Right cardiac atrium (tissue), 5 donors: ENCODE measurements around the gene ADAMTSL3. TPM values are rescaled to one million over a fixed set of nuclear protein-coding genes. Genes with fewer than 3 reads are reported as not detected.

Source experiments
- ATAC-seq, 2 donors: fragments of 200-7000 bp; cut with Tn5 transposase; one replicate each; pipeline versions ENCODE4 v1.8.0 to v1.9.1; 2020; ENCODE audit warnings: moderate library complexity in 2 of 2, mild to moderate bottlenecking in 1 of 2
- DNase-seq, 3 donors: peaks; one replicate each; pipeline ENCODE4 v3.0.0-alpha.2; 2020
- H3K27ac ChIP-seq: one replicate; pipeline ENCODE4 v1.5.1; 2013; ENCODE audit warnings: mild to moderate bottlenecking, low read length, control low read depth, moderate library complexity
- H3K27me3 ChIP-seq: one replicate; pipeline ENCODE4 v1.6.1; 2013; ENCODE audit not compliant: control insufficient read depth, insufficient read depth
- H3K4me1 ChIP-seq: one replicate; pipeline ENCODE4 v1.6.1; 2013; ENCODE audit warnings: low read length; ENCODE audit not compliant: control insufficient read depth, insufficient read depth
- H3K4me3 ChIP-seq: one replicate; pipeline ENCODE4 v1.5.1; 2013; ENCODE audit warnings: low read length, control low read depth
- H3K9me3 ChIP-seq: one replicate; pipeline ENCODE4 v1.6.1; 2013; ENCODE audit warnings: low read length; ENCODE audit not compliant: control insufficient read depth
- WGBS: extraction: QIAGEN DNeasy Blood & Tissue Kit; methylation state at CpG from one replicate; pipeline ENCODE4 v1.1.7; 2013; 5-methylcytosine and 5-hydroxymethylcytosine counted together
- intact Hi-C, 4 donors: fragments of 100-400 bp; cut with DNase I; formaldehyde crosslinking; loops; one replicate each; pipeline versions ENCODE4 v1.11.0 to v1.14.0; 2022 to 2023
- polyA plus RNA-seq: library from polyadenylated mRNA; stranded (reverse); fragments of 200-250 nt; gene quantifications from one replicate; pipeline ENCODE4 v1.2.3, GENCODE V29; 2013
- total RNA-seq, 4 donors: library from RNA; stranded (reverse); fragmentation: NEBNext Ultra II Directional; extraction: Animal tissue kit (Norgen Biotek cat#: 25700); gene quantifications; one replicate each; pipeline ENCODE4 v1.2.1, GENCODE V29; 2021
- donor health status: healthy with polysubstance abuse.
- donor health status: DM: no; HTN: yes; CAD: no.
- donor health status: DM: no; HTN: no; CAD: no.
- donor health status: DM: no; HTN: yes; CAD: no; lungs with severe emphysema.
- donor health status: DM: yes; HTN: yes; CAD: no.

Gene ADAMTSL3
- total and polyA plus RNA-seq, 5 donors, result 4.7 to 50.2 (median 46.9) TPM

DNA sequence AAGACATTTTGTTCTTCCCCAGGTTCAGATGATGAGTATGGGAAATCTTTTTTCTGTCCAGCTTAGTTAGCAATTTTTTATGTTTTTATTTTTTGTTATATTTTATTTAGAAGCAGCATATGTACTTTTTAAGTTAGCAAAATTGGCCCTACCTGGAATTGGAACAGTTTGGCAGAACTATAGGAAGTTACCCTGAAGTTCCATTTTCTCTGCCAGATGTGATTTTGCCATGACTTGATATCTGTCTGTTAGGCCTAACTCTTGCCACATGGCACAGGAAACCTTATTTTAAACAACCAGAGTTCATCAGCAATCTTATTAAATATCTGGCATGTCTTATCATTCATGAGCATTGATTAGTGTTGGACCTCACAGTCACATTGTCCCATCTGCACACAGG lies 67.1 kb downstream of the ADAMTSL3 start:
- intact Hi-C loops, result no loop called here
- Histone ChIP-seq H3K4me3 (no peak overlapping the region), H3K27me3 (no peaks in the 10 kb centered on the region), H3K27ac (no peak overlapping the region), H3K4me1 (no peaks in the 10 kb centered on the region), H3K9me3 (no peaks in the 10 kb centered on the region)
- no peak for DNase-seq
- ATAC-seq, result no peak

GRCh38 chr15:83721981-83722380 lies 68.1 kb downstream of the ADAMTSL3 start:
- H3K4me1 ChIP-seq, result no peaks in the 10 kb centered on the region
- DNase-seq (no peak), ATAC-seq (no peak)
- intact Hi-C loops, result no loop called here
- 60% methylated on average over 3 of the region's 3 CpGs for WGBS
- H3K4me3 ChIP-seq, result no peak overlapping the region
- no peak overlapping the region for H3K27ac ChIP-seq
- no peaks in the 10 kb centered on the region for H3K27me3 ChIP-seq
- no peaks in the 10 kb centered on the region for H3K9me3 ChIP-seq

DNA sequence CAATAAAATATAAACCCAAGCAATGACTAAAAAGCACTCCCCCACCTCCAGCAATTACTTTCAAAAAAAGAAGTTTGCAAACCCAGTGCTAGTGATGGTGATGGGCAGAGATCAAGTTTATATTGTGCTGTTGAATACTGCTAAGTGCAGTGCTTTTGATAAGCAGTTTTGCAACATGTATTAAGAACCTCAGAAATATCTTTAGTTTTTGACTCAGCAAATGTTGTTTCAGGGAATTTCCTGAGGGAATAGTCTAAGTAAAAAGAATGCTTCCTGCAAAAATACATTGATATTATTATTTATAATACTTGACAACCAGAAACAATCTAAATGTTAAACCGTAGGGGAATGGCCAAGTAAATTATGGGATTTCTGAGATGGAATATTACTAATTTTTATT lies 69.3 kb downstream of the ADAMTSL3 start:
- 33% methylated on average over 1 of the region's 1 CpG for WGBS
- peak in 1 of 2 donors; percentile 43 for ATAC-seq
- H3K27me3 ChIP-seq, result no peaks in the 10 kb centered on the region
- intact Hi-C loops, result no loop called here
- H3K4me3 ChIP-seq, result no peak overlapping the region
- H3K4me1 ChIP-seq, result no peaks in the 10 kb centered on the region
- DNase-seq, result no peak
- H3K27ac ChIP-seq, result no peak overlapping the region
- H3K9me3 ChIP-seq, result no peaks in the 10 kb centered on the region

- Histone ChIP-seq H3K27me3 (no peaks in the 10 kb centered on the region), H3K4me3 (no peak overlapping the region), H3K9me3 (no peaks in the 10 kb centered on the region), H3K27ac (no peak overlapping the region), H3K4me1 (peaks cover 4% of the 10 kb centered on the region)
- intact Hi-C loops, result no loop called here
- 12% methylated on average over 1 of the region's 1 CpG for WGBS
- no peak for DNase-seq
- ATAC-seq, result no peak
These were observed 78.3 kb downstream of the ADAMTSL3 start for GRCh38 chr15:83732196-83732595.

DNA sequence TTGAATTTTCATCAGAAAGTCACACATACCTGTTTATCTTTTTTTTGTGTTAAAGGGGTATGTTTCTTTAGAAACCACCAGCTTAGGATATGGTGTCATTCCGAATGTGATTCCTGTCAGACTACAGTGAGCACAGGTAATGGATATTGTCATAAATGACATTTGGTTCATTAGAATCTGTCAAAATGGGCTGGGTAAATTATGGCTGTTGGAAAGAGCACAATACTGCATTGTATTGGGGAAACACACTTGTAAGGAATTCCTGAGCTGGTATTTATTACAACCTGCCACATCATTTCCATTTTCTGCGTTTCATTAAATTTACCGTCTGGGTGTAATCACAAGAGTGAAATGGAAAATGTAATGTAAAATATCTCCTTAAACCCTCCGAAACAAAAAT lies 78.8 kb downstream of the ADAMTSL3 start:
- DNase-seq, result no peak
- H3K4me1 ChIP-seq, result peaks cover 4% of the 10 kb centered on the region
- no peak overlapping the region for H3K4me3 ChIP-seq
- no peaks in the 10 kb centered on the region for H3K27me3 ChIP-seq
- ATAC-seq, result no peak
- no peak overlapping the region for H3K27ac ChIP-seq
- intact Hi-C loops, result no loop called here
- 91% methylated on average over 4 of the region's 4 CpGs for WGBS
- H3K9me3 ChIP-seq, result no peaks in the 10 kb centered on the region

DNA sequence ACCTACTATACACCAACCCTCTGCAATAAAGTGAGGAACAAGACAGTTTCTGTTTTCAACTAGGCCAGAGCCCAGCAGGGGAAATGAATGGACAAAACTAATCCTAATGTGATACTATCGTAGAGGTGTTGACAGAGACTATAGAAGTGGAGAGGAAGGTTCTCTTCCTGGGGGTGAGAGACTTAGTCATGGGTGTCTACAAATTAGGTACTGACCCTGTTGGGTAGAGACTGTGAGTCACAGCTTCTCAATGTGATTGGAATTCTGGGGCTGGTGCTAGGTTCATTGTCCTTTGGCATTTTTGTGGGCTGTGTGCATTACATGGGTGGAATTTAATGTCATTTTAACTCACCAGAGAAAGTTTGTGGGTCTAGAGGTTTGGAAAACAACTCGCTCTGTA lies 79.3 kb downstream of the ADAMTSL3 start:
- Histone ChIP-seq H3K4me3 (no peak overlapping the region), H3K27me3 (no peaks in the 10 kb centered on the region), H3K27ac (no peak overlapping the region), H3K4me1 (peaks cover 4% of the 10 kb centered on the region), H3K9me3 (no peaks in the 10 kb centered on the region)
- 91% methylated on average over 2 of the region's 2 CpGs for WGBS
- intact Hi-C loops, result no loop called here
- DNase-seq (no peak), ATAC-seq (peak in 1 of 2 donors; percentile 45)

GRCh38 chr15:83733691-83734090 lies 79.8 kb downstream of the ADAMTSL3 start:
- intact Hi-C loops, result no loop called here
- no peak for DNase-seq

GRCh38 chr15:83734487-83734886 lies 80.6 kb downstream of the ADAMTSL3 start:
- WGBS, result 62% methylated on average over 3 of the region's 3 CpGs
- H3K27me3 ChIP-seq, result no peaks in the 10 kb centered on the region
- no peaks in the 10 kb centered on the region for H3K9me3 ChIP-seq
- DNase-seq, result no peak
- intact Hi-C loops, result no loop called here
- no peak for ATAC-seq
- no peak overlapping the region for H3K4me3 ChIP-seq
- peaks cover 4% of the 10 kb centered on the region for H3K4me1 ChIP-seq
- no peak overlapping the region for H3K27ac ChIP-seq

More at GRCh38 chr15:83733691-83734090, 79.8 kb downstream of the ADAMTSL3 start:
- ATAC-seq, result no peak
- Histone ChIP-seq H3K4me3 (no peak overlapping the region), H3K27ac (no peak overlapping the region), H3K27me3 (no peaks in the 10 kb centered on the region), H3K4me1 (peaks cover 4% of the 10 kb centered on the region), H3K9me3 (no peaks in the 10 kb centered on the region)
- WGBS, result 97% methylated on average over 5 of the region's 5 CpGs

DNA sequence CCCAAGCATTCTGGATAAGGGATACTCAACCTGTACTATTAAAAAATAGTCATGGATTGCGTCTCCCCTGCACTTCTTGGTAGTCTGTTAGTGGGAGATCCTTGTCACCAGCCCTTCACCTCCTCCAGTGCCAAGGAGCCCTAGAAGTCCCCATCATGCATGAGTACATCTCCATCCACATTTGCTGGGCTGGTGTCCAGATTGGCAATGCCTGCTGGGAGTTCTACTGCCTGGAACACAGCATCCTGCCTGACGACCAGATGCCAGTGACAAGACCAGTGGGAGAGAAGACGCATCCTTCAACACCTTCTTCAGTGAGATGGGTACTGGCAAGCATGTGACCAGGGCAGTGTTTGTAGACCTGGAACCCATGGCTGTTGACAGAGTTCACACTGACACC lies 85.7 kb downstream of the ADAMTSL3 start:
- DNase-seq (peak in 1 of 3 donors; percentile 57), ATAC-seq (peak in 1 of 2 donors; percentile 45)
- Histone ChIP-seq H3K27ac (no peak overlapping the region), H3K4me1 (peaks cover 3% of the 10 kb centered on the region), H3K27me3 (no peaks in the 10 kb centered on the region), H3K9me3 (no peaks in the 10 kb centered on the region), H3K4me3 (no peak overlapping the region)
- WGBS, result 60% methylated on average over 3 of the region's 3 CpGs
- intact Hi-C loops, result loop anchor here in 3 of 4 donors (10.0 kb wide), 3 partner anchors 45 to 165 kb away; partner anchors contain the start of gene ADAMTSL3 (in 1 of the 3)

- Histone ChIP-seq H3K4me3 (no peak overlapping the region), H3K9me3 (no peaks in the 10 kb centered on the region), H3K27me3 (no peaks in the 10 kb centered on the region), H3K27ac (peak overlapping the region; percentile 93), H3K4me1 (peaks cover 5% of the 10 kb centered on the region)
- DNase-seq (no peak), ATAC-seq (peak; percentile 52 to 72)
- 79% methylated on average over 1 of the region's 1 CpG for WGBS
- intact Hi-C loops, result loop anchor here in 3 of 4 donors (5.0 to 10.0 kb wide), 6 partner anchors 51 to 171 kb away; partner anchors contain the start of gene ADAMTSL3 (in 2 of the 3)
These were observed 91.8 kb downstream of the ADAMTSL3 start for GRCh38 chr15:83745771-83746170.

GRCh38 chr15:83746231-83746630 lies 92.3 kb downstream of the ADAMTSL3 start:
- ATAC-seq (no peak), DNase-seq (no peak)
- Histone ChIP-seq H3K9me3 (no peaks in the 10 kb centered on the region), H3K4me3 (no peak overlapping the region), H3K27me3 (no peaks in the 10 kb centered on the region), H3K27ac (peak overlapping the region; percentile 80), H3K4me1 (peaks cover 5% of the 10 kb centered on the region)
- 92% methylated on average over 4 of the region's 4 CpGs for WGBS
- intact Hi-C loops, result loop anchor here in 3 of 4 donors (5.0 to 10.0 kb wide), 6 partner anchors 51 to 171 kb away; partner anchors contain the start of gene ADAMTSL3 (in 2 of the 3)
